RWPE2 (cell line): ENCODE data around the gene KLF15.

ENCODE experiments used
- ATAC-seq: fragments of 200-7000 bp; cut with Tn5 transposase; 3 replicates; pipeline ENCODE4 v1.9.1; 2021; ENCODE audit warnings: low read depth
- DNase-seq: peaks from one replicate; pipeline ENCODE4 v3.0.0-alpha.2; 2020; ENCODE audit warnings: low spot score
- H3K27ac ChIP-seq: fragments of 450-650 bp; 2 replicates; pipeline ENCODE4 v1.5.1; 2017; ENCODE audit warnings: mild to moderate bottlenecking; ENCODE audit not compliant: poor library complexity, severe bottlenecking
- H3K27me3 ChIP-seq: fragments of 250-450 bp; sonication (Bioruptor Pico); 2 replicates; pipeline ENCODE4 v1.5.1; 2021; ENCODE audit warnings: mild to moderate bottlenecking, moderate library complexity; ENCODE audit not compliant: insufficient read depth, poor library complexity, severe bottlenecking
- H3K36me3 ChIP-seq: fragments of 250-450 bp; sonication (Bioruptor Pico); 2 replicates; pipeline ENCODE4 v1.5.1; 2020; ENCODE audit warnings: low read depth, mild to moderate bottlenecking, moderate library complexity
- H3K4me1 ChIP-seq: fragments of 250-450 bp; sonication (Bioruptor Pico); 2 replicates; pipeline ENCODE4 v1.5.1; 2021; ENCODE audit warnings: mild to moderate bottlenecking, moderate library complexity; ENCODE audit not compliant: insufficient read depth, poor library complexity, severe bottlenecking
- H3K4me3 ChIP-seq: fragments of 250-450 bp; sonication (Bioruptor Pico); 2 replicates; pipeline ENCODE4 v1.5.1; 2021; ENCODE audit warnings: mild to moderate bottlenecking, moderate library complexity; ENCODE audit not compliant: severe bottlenecking
- H3K9me3 ChIP-seq: fragments of 250-450 bp; sonication (Bioruptor Pico); 2 replicates; pipeline ENCODE4 v1.5.1; 2021; ENCODE audit warnings: mild to moderate bottlenecking, moderate library complexity; ENCODE audit not compliant: severe bottlenecking
- TF ChIP-seq, protein P1 (sequence below): fragments of 450-650 bp; IDR thresholded peaks from one replicate; pipeline ENCODE4 v1.5.1; 2017; ENCODE audit warnings: mild to moderate bottlenecking, moderate library complexity; ENCODE audit not compliant: poor library complexity, severe bottlenecking

KLF15 gene

DNA sequence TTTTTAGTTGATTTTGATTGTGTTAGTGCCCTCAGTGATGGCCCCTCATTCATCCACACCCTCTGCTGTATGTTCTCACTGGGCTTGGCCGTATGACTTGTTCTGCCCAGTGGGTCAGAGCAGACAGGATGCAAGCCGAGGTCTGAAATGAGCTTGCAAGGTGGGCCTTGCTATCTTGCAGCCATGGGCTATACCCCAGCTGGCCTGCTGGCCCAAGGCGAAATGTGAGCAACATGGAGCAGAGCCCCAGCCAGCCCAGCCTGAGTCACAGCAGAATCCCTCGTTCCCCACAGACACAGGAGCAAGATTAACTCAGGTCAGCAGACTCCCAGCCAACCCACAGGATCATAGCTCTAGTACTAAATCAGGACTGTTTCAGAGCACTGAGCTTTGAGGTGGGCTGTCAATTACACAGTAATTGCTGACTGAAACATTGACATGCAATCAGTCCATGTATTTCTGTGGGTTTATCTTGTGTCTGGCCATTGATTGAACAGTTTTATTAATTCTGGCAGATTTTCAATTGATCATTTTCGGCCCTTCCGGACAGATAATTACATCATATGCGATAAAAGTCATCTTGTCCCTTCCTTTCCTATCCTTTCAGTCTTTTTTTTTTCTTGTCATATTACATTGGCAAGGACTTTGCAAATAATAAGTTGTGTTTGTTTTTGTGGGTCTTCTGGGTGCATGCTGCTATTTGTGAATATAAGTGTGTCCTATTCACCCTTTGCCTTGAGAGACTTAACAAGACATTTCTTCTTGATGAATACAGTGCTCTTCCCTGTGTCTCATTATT lies 27.1 kb downstream of the KLF15 start:
- Histone ChIP-seq H3K4me3 (no peak overlapping the region), H3K27ac (no peak overlapping the region), H3K9me3 (peaks cover 6% of the 10 kb centered on the region), H3K36me3 (no peaks in the 10 kb centered on the region), H3K27me3 (no peaks in the 10 kb centered on the region), H3K4me1 (no peaks in the 10 kb centered on the region)
- TF ChIP-seq, protein P1, sequence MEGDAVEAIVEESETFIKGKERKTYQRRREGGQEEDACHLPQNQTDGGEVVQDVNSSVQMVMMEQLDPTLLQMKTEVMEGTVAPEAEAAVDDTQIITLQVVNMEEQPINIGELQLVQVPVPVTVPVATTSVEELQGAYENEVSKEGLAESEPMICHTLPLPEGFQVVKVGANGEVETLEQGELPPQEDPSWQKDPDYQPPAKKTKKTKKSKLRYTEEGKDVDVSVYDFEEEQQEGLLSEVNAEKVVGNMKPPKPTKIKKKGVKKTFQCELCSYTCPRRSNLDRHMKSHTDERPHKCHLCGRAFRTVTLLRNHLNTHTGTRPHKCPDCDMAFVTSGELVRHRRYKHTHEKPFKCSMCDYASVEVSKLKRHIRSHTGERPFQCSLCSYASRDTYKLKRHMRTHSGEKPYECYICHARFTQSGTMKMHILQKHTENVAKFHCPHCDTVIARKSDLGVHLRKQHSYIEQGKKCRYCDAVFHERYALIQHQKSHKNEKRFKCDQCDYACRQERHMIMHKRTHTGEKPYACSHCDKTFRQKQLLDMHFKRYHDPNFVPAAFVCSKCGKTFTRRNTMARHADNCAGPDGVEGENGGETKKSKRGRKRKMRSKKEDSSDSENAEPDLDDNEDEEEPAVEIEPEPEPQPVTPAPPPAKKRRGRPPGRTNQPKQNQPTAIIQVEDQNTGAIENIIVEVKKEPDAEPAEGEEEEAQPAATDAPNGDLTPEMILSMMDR = no peak
- DNase-seq (peak; percentile 32), ATAC-seq (no peak)

DNA sequence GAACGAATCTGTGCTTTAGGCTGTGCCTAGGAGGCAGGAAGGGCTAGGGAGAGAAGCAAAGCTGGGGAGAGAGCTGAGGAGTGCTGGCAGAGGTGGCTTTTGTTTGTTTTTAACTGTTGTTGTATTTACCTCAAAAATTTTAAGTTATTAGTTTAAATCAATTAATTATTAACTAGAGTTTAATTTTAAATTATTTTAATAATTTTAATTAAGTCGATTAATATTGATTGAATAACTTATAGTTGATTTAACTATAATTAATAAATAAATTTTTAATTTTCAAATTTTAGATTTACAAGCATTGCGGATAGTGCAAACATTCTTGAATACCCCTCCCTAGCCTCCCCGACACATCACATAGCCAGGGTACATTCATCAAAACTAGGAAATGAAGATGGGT lies 30.6 kb downstream of the KLF15 start:
- no peaks in the 10 kb centered on the region for H3K36me3 ChIP-seq
- TF ChIP-seq, protein P1 = no peak
- H3K4me3 ChIP-seq = no peak overlapping the region
- DNase-seq (no peak), ATAC-seq (no peak)
- H3K27me3 ChIP-seq = no peaks in the 10 kb centered on the region
- H3K27ac ChIP-seq = no peak overlapping the region
- no peaks in the 10 kb centered on the region for H3K4me1 ChIP-seq
- H3K9me3 ChIP-seq = peaks cover 6% of the 10 kb centered on the region

GRCh38 chr3:126322181-126322967 lies 34.8 kb downstream of the KLF15 start:
- ATAC-seq (no peak), DNase-seq (no peak)
- Histone ChIP-seq H3K4me1 (no peaks in the 10 kb centered on the region), H3K27me3 (no peaks in the 10 kb centered on the region), H3K9me3 (no peaks in the 10 kb centered on the region), H3K36me3 (no peaks in the 10 kb centered on the region), H3K4me3 (no peak overlapping the region), H3K27ac (no peak overlapping the region)
- TF ChIP-seq, protein P1 = no peak

GRCh38 chr3:126321490-126321889 lies 35.7 kb downstream of the KLF15 start:
- no peaks in the 10 kb centered on the region for H3K27me3 ChIP-seq
- no peaks in the 10 kb centered on the region for H3K4me1 ChIP-seq
- H3K27ac ChIP-seq = no peak overlapping the region
- DNase-seq = no peak
- ATAC-seq = no peak
- TF ChIP-seq, protein P1 = no peak
- no peak overlapping the region for H3K4me3 ChIP-seq
- H3K36me3 ChIP-seq = no peaks in the 10 kb centered on the region
- no peaks in the 10 kb centered on the region for H3K9me3 ChIP-seq
